AG04450 (cell line): ENCODE measurements around the gene TPMT. TPM values are rescaled to one million over a fixed set of nuclear protein-coding genes. Genes with fewer than 3 reads are reported as not detected.

Experiments
- CTCF ChIA-PET: fragments of 300-600, 350-600 bp; formaldehyde crosslinking; extraction: SDS; loops from one replicate; lab custom pipeline; 2022; ENCODE audit warnings: antibody characterized with exemption, inconsistent platforms; lab: Charles Lee
- POLR2A ChIA-PET: fragments of 350-600 bp; formaldehyde crosslinking; extraction: SDS; loops from one replicate; lab custom pipeline; 2021; ENCODE audit warnings: antibody characterized with exemption, inconsistent platforms; lab: Yijun Ruan, JAX
- DNase-seq: peaks from one replicate; pipeline ENCODE4 v3.0.0-alpha.2; 2011; ENCODE audit warnings: low read depth, low spot score
- H3K27ac ChIP-seq: one replicate; pipeline ENCODE4 v1.5.1; 2012; ENCODE audit warnings: low read depth, low read length, control low read depth
- H3K27me3 ChIP-seq: one replicate; pipeline ENCODE4 v1.6.0; 2012; ENCODE audit warnings: low read length; ENCODE audit not compliant: control insufficient read depth, insufficient read depth
- H3K4me3 ChIP-seq: 2 replicates; pipeline ENCODE4 v1.5.1; 2011; ENCODE audit warnings: mild to moderate bottlenecking, low read depth, low read length, control low read depth
- H3K9me3 ChIP-seq: 2 replicates; pipeline ENCODE4 v1.5.1; 2012; ENCODE audit warnings: low read length; ENCODE audit not compliant: control insufficient read depth, insufficient read depth
- CTCF ChIP-seq: IDR thresholded peaks from 2 replicates; pipeline ENCODE4 v1.5.1; 2011; ENCODE audit warnings: low read depth, low read length, control low read depth, inconsistent platforms
- polyA plus RNA-seq: library from polyadenylated mRNA; depleted of rRNA; stranded (reverse); fragments of >200 nt; gene quantifications from 2 replicates; pipeline ENCODE4 v1.2.3, GENCODE V29; 2011

The TPMT gene
- polyA plus RNA-seq, 1 experiment, result 25.8 TPM

- Histone ChIP-seq H3K9me3 (no peaks in the 10 kb centered on the region), H3K27me3 (no peaks in the 10 kb centered on the region), H3K27ac (no peak overlapping the region), H3K4me3 (no peak overlapping the region)
- CTCF ChIA-PET, result interaction anchor here (1.3 kb wide), 1 partner anchor 18 kb away, joined by 4 read pairs; no protein-coding TSS in a partner anchor
- POLR2A ChIA-PET, result no interaction called here
- DNase-seq, result no peak
- no peak for TF ChIP-seq CTCF
These were observed 14.8 kb downstream of the TPMT start for GRCh38 chr6:18139935-18140621.

- H3K27me3 ChIP-seq, result no peaks in the 10 kb centered on the region
- H3K9me3 ChIP-seq, result no peaks in the 10 kb centered on the region
- ChIA-PET POLR2A (no interaction called here), CTCF (interaction anchor here (0.8 to 3.1 kb wide), 4 partner anchors 14 to 365 kb away, joined by 3 to 20 read pairs (median 5); partner anchors contain the start of gene NHLRC1)
- TF ChIP-seq CTCF, result no peak
- H3K4me3 ChIP-seq, result no peak overlapping the region
- no peak for DNase-seq
- no peak overlapping the region for H3K27ac ChIP-seq
These were observed 16.0 kb downstream of the TPMT start for GRCh38 chr6:18138906-18139305.

GRCh38 chr6:18136260-18136659, 18.6 kb downstream of the TPMT start:
- no peaks in the 10 kb centered on the region for H3K9me3 ChIP-seq
- CTCF ChIA-PET, result interaction anchor here (0.6 to 3.1 kb wide), 2 partner anchors 14 to 188 kb away, joined by 7 to 20 read pairs; partner anchors contain the start of gene NHLRC1
- no peak overlapping the region for H3K27ac ChIP-seq
- POLR2A ChIA-PET, result no interaction called here
- TF ChIP-seq CTCF, result no peak
- no peak overlapping the region for H3K4me3 ChIP-seq
- DNase-seq, result no peak
- H3K27me3 ChIP-seq, result no peaks in the 10 kb centered on the region

GRCh38 chr6:18135171-18135570, 19.7 kb downstream of the TPMT start:
- TF ChIP-seq CTCF, result no peak
- Histone ChIP-seq H3K27me3 (no peaks in the 10 kb centered on the region), H3K27ac (no peak overlapping the region), H3K9me3 (no peaks in the 10 kb centered on the region), H3K4me3 (no peak overlapping the region)
- ChIA-PET POLR2A (no interaction called here), CTCF (interaction anchor here (1.2 kb wide), 1 partner anchor 12 kb away, joined by 3 read pairs; no protein-coding TSS in a partner anchor)
- no peak for DNase-seq

- Histone ChIP-seq H3K4me3 (no peak overlapping the region), H3K27me3 (no peaks in the 10 kb centered on the region), H3K27ac (no peak overlapping the region), H3K9me3 (no peaks in the 10 kb centered on the region)
- POLR2A ChIA-PET, result no interaction called here
- DNase-seq, result no peak
- CTCF ChIA-PET, result no interaction called here
- TF ChIP-seq CTCF, result no peak
These were observed 22.5 kb downstream of the TPMT start for GRCh38 chr6:18132346-18132745.
